ENCODE measurements around the gene CCT8. TPM values are rescaled to one million over a fixed set of nuclear protein-coding genes. Genes with fewer than 3 reads are reported as not detected.

The CCT8 gene
- total and polyA plus RNA-seq, 2 of the 8 experiments (the other 6 are each of a cell fraction or from before 2014, with no cell fraction given), result 151 to 319 TPM

DNA sequence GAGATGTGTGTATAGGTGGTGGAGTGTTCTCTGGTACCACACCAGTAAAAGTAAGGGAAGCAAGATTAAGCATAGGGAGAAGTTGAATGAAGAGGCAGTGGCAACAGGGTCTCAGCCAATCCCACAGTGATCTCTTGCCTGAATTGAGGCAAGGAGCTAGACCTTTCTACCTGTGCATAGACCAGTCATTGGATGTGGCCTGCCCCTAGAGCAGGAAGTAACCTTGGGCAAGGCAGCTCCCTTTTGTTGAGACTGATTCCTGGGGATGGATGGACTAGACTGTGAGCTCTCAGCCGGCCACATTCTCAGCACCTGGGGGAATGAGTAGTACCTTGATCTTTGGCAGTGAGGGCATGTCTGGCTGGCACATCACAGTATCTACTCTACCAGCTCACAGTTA is 42.5 kb downstream of the CCT8 start:
- H4K5ac ChIP-seq (ENCODE audit: insufficient read length, low read depth, low read length), result no peak overlapping the region
- H3K23me2 ChIP-seq (ENCODE audit: low read depth, low read length), result no peaks in the 10 kb centered on the region; the same call in 1 of the 2 replicates
- H4K20me1 ChIP-seq (replicated peaks in 1 of 2; ENCODE audit: control insufficient read depth in 1 of 2, insufficient read depth in 2 of 2, low read length in 2 of 2), result peaks cover 0 to 5% of the 10 kb centered on the region in 2 experiments
- TF ChIP-seq POLR2AphosphoS5 (IDR thresholded peaks at IDR 0.05; ENCODE audit: low read depth, low read length), result peak; percentile 28; the same call in 1 of the 2 replicates

More for the DNA sequence above, 42.5 kb downstream of the CCT8 start:
- ChIA-PET POLR2A (ENCODE audit: partially characterized antibody) (interaction anchor here (1.4 kb wide), 1 partner anchor 29 kb away, joined by 3 read pairs; no protein-coding TSS in a partner anchor), CTCF (ENCODE audit: partially characterized antibody) (no interaction called here)
- no peak overlapping the region for H3K4ac ChIP-seq (replicated peaks; ENCODE audit: insufficient read length, low read depth, low read length)
- no peak overlapping the region for H2AFZ ChIP-seq (ENCODE audit: low read length)
- no peak overlapping the region for H3K18ac ChIP-seq (ENCODE audit: extremely low read depth, low read length)
- H4K8ac ChIP-seq (ENCODE audit: extremely low read depth, insufficient read depth, low read length), result no peak overlapping the region
- no peak overlapping the region for H3K56ac ChIP-seq (replicated peaks; ENCODE audit: insufficient read length, low read depth, low read length)
- H3K4me2 ChIP-seq (ENCODE audit: insufficient read depth in 1 of 2, low read depth in 2 of 2, low read length in 2 of 2), result no peak overlapping the region
- WGBS, 2 experiments (ENCODE audit: extremely low coverage in 1 of 2, insufficient coverage in 1 of 2, insufficient read length in 1 of 2, insufficient replicate concordance in 2 of 2, low coverage in 1 of 2, low lambda C conversion rate in 2 of 2, missing lambda C conversion rate in 1 of 2), result 100% methylated on average over 1 of the region's 1 CpG; no CpG with 5 or more reads in 1 of the 2 experiments
- H3K4me3 ChIP-seq (ENCODE audit: extremely low read depth in 1 of 4, insufficient read depth in 2 of 4, low read depth in 3 of 4, low read length in 4 of 4), result no peak overlapping the region
- H2BK20ac ChIP-seq (ENCODE audit: low read length), result no peak overlapping the region
- H2BK120ac ChIP-seq (replicated peaks; ENCODE audit: low read depth, low read length), result no peak overlapping the region
- no peak overlapping the region for H3K27ac ChIP-seq (ENCODE audit: low read depth, low read length)
- H3K9ac ChIP-seq (replicated peaks in 1 of 4; ENCODE audit: extremely low read depth in 1 of 4, low read depth in 3 of 4, low read length in 3 of 4), result no peak overlapping the region
- FAIRE-seq (no peak), DNase-seq (ENCODE audit: low read depth in 1 of 2, low spot score in 2 of 2) (no peak)
- H3K23ac ChIP-seq (ENCODE audit: insufficient read length), result no peak overlapping the region
- H3K14ac ChIP-seq (ENCODE audit: insufficient read length), result no peak overlapping the region
- H3K4me1 ChIP-seq (replicated peaks in 1 of 4; ENCODE audit: control insufficient read depth in 3 of 4, insufficient read depth in 4 of 4, low read length in 3 of 4), result no peaks in the 10 kb centered on the region
- no peak overlapping the region for H2BK5ac ChIP-seq (ENCODE audit: low read depth, low read length)
- peaks cover 0 to 20% of the 10 kb centered on the region in 2 experiments; a peak in 2 of 4 replicates for H3K79me2 ChIP-seq (ENCODE audit: control insufficient read depth in 1 of 2, insufficient read depth in 2 of 2, low read length in 2 of 2)
- no peaks in the 10 kb centered on the region for H3K9me3 ChIP-seq (ENCODE audit: insufficient read depth in 2 of 2, low read depth in 1 of 2, low read length in 1 of 2)
- H3K79me1 ChIP-seq (ENCODE audit: low read depth, low read length), result no peaks in the 10 kb centered on the region; the same call in 1 of the 2 replicates
- no peak overlapping the region for H4K91ac ChIP-seq (replicated peaks; ENCODE audit: insufficient read length, low read length)
- H3K36me3 ChIP-seq (ENCODE audit: control insufficient read depth in 2 of 4, insufficient read depth in 4 of 4, low read length in 3 of 4), result peaks cover 3 to 26% (median 16%) of the 10 kb centered on the region in 4 experiments; a peak in 6 of 8 replicates
- no peaks in the 10 kb centered on the region for H3K27me3 ChIP-seq (replicated peaks in 1 of 4; ENCODE audit: control insufficient read depth in 3 of 4, extremely low read depth in 1 of 4, insufficient read depth in 3 of 4, low read length in 3 of 4)
- no peak overlapping the region for H2BK12ac ChIP-seq (ENCODE audit: low read depth, low read length)
- H2BK15ac ChIP-seq (ENCODE audit: low read length), result no peak overlapping the region
- no peak overlapping the region for H2AK5ac ChIP-seq (ENCODE audit: low read depth, low read length)
